WTC11 (cell line): Measurements from ENCODE around the gene BOC.

Source experiments
- ARID4B ChIP-seq: sonication (generic); formaldehyde crosslinking; IDR thresholded peaks from 2 replicates; pipeline ENCODE4 v1.8.0; 2023; ENCODE audit warnings: missing genetic modification reagents, mild to moderate bottlenecking, borderline replicate concordance
- CBFB ChIP-seq: sonication (generic); formaldehyde crosslinking; IDR thresholded peaks from 2 replicates; pipeline ENCODE4 v1.8.1; 2022; ENCODE audit warnings: mild to moderate bottlenecking, low read depth, missing genetic modification reagents
- CREB1 ChIP-seq: sonication (generic); formaldehyde crosslinking; IDR thresholded peaks from 2 replicates; pipeline ENCODE4 v1.8.0; 2023; ENCODE audit warnings: mild to moderate bottlenecking, missing genetic modification reagents
- E2F4 ChIP-seq: sonication (generic); formaldehyde crosslinking; IDR thresholded peaks from 2 replicates; pipeline ENCODE4 v1.8.1; 2022; ENCODE audit warnings: low read depth, mild to moderate bottlenecking, moderate library complexity, missing genetic modification reagents, borderline replicate concordance
- EMX1 ChIP-seq: fragments of 250-450 bp; sonication (Bioruptor Pico); IDR thresholded peaks from 2 replicates; pipeline ENCODE4 v1.8.0; 2021; ENCODE audit warnings: mild to moderate bottlenecking
- FOXJ3 ChIP-seq: sonication (generic); formaldehyde crosslinking; IDR thresholded peaks from 2 replicates; pipeline ENCODE4 v1.9.0; 2021; ENCODE audit warnings: missing genetic modification reagents, mild to moderate bottlenecking, borderline replicate concordance
- FOXP1 ChIP-seq: sonication (generic); formaldehyde crosslinking; IDR thresholded peaks from 2 replicates; pipeline ENCODE4 v1.8.0; 2022; ENCODE audit warnings: missing genetic modification reagents, mild to moderate bottlenecking, moderate library complexity, borderline replicate concordance
- RELA ChIP-seq: sonication (generic); formaldehyde crosslinking; IDR thresholded peaks from 2 replicates; pipeline ENCODE4 v1.8.1; 2022; ENCODE audit warnings: missing genetic modification reagents, mild to moderate bottlenecking, borderline replicate concordance
- TP53 ChIP-seq: sonication (generic); formaldehyde crosslinking; IDR thresholded peaks from 2 replicates; pipeline ENCODE4 v1.8.1; 2023; ENCODE audit warnings: mild to moderate bottlenecking, missing genetic modification reagents
- ZBTB21 ChIP-seq: sonication (generic); formaldehyde crosslinking; IDR thresholded peaks from 2 replicates; pipeline ENCODE4 v1.8.1; 2023; ENCODE audit warnings: mild to moderate bottlenecking, missing genetic modification reagents, borderline replicate concordance
- ZBTB43 ChIP-seq: sonication (generic); formaldehyde crosslinking; IDR thresholded peaks from 2 replicates; pipeline ENCODE4 v1.8.1; 2023; ENCODE audit warnings: mild to moderate bottlenecking, missing genetic modification reagents
- TF ChIP-seq, protein P1 (sequence below): fragments of 200-600 bp; IDR thresholded peaks from 2 replicates; pipeline ENCODE4 v1.8.0; 2022; ENCODE audit warnings: antibody characterized with exemption
- TF ChIP-seq, protein P2 (sequence below): sonication (generic); formaldehyde crosslinking; IDR thresholded peaks from 2 replicates; pipeline ENCODE4 v1.8.1; 2023; ENCODE audit warnings: mild to moderate bottlenecking, missing genetic modification reagents, moderate library complexity

- TF ChIP-seq, protein P1, sequence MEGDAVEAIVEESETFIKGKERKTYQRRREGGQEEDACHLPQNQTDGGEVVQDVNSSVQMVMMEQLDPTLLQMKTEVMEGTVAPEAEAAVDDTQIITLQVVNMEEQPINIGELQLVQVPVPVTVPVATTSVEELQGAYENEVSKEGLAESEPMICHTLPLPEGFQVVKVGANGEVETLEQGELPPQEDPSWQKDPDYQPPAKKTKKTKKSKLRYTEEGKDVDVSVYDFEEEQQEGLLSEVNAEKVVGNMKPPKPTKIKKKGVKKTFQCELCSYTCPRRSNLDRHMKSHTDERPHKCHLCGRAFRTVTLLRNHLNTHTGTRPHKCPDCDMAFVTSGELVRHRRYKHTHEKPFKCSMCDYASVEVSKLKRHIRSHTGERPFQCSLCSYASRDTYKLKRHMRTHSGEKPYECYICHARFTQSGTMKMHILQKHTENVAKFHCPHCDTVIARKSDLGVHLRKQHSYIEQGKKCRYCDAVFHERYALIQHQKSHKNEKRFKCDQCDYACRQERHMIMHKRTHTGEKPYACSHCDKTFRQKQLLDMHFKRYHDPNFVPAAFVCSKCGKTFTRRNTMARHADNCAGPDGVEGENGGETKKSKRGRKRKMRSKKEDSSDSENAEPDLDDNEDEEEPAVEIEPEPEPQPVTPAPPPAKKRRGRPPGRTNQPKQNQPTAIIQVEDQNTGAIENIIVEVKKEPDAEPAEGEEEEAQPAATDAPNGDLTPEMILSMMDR = no peak
- no peak for TF ChIP-seq RELA (CRISPR knock-in tag)
- TF ChIP-seq EMX1 (CRISPR knock-in tag) = no peak
- TF ChIP-seq CBFB (CRISPR knock-in tag) = no peak
- no peak for TF ChIP-seq ARID4B
- TF ChIP-seq E2F4 (CRISPR knock-in tag) = no peak
- TF ChIP-seq FOXJ3 (CRISPR knock-in tag) = no peak
- TF ChIP-seq, protein P2, sequence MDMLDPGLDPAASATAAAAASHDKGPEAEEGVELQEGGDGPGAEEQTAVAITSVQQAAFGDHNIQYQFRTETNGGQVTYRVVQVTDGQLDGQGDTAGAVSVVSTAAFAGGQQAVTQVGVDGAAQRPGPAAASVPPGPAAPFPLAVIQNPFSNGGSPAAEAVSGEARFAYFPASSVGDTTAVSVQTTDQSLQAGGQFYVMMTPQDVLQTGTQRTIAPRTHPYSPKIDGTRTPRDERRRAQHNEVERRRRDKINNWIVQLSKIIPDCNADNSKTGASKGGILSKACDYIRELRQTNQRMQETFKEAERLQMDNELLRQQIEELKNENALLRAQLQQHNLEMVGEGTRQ (CRISPR knock-in tag) = no peak
- TF ChIP-seq ZBTB43 (CRISPR knock-in tag) = no peak
- no peak for TF ChIP-seq TP53 (CRISPR knock-in tag)
- no peak for TF ChIP-seq CREB1 (CRISPR knock-in tag)
- TF ChIP-seq ZBTB21 = no peak
- no peak for TF ChIP-seq FOXP1 (CRISPR knock-in tag)
Observed at GRCh38 chr3:113241292-113242095, 30.1 kb downstream of the BOC start.
